Esophagus squamous epithelium (tissue), 4 donors: ENCODE results near the gene FRMPD2.

Experiments used
- POLR2A ChIP-seq, 4 donors: fragments of 450-650 bp; IDR thresholded peaks; one replicate each; pipeline ENCODE4 v1.6.1; 2017; ENCODE audit warnings: antibody characterized with exemption in 4 of 4, mild to moderate bottlenecking in 4 of 4, moderate library complexity in 3 of 4
- TF ChIP-seq, protein P1 (sequence below), 6 experiments: fragments of 450-650 bp in 4 of 6; fragments of 200-600 bp in 2 of 6; sonication (generic) in 2 of 6; IDR thresholded peaks; one replicate each; pipeline ENCODE4 v1.5.1; 2016 to 2019; ENCODE audit warnings: antibody characterized with exemption in 6 of 6, mild to moderate bottlenecking in 4 of 6, moderate library complexity in 4 of 6

DNA sequence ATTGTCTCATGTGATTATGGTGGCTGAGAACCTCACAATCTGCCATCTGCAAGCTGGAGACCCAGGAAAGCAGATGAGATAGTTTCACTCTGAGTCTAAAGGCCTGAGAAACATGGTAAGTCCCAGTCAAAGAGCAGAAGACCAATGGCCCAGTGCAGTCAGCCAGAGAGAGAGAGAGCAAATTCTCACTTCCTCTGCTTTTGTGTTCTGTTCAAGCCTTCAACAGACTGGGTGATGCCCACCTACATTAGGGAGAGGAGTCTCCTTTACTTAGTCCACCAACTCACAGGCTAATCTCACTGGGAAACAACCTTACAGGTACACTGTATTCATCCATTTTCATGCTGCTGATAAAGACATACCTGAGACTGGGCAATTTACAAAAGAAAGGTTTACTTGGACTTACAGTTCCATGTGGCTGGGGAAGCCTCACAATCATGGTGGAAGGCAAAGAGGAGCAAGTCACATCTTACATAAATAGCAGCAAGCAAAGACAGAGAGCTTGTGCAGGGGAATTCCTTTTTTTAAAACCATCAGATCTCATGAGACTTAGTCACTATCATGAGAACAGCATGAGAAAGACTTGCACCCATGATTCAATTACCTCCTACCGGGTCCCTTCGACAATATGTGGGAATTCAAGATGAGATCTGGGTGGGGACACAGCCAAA lies 4.7 kb upstream of the FRMPD2 start:
- TF ChIP-seq, protein P1, sequence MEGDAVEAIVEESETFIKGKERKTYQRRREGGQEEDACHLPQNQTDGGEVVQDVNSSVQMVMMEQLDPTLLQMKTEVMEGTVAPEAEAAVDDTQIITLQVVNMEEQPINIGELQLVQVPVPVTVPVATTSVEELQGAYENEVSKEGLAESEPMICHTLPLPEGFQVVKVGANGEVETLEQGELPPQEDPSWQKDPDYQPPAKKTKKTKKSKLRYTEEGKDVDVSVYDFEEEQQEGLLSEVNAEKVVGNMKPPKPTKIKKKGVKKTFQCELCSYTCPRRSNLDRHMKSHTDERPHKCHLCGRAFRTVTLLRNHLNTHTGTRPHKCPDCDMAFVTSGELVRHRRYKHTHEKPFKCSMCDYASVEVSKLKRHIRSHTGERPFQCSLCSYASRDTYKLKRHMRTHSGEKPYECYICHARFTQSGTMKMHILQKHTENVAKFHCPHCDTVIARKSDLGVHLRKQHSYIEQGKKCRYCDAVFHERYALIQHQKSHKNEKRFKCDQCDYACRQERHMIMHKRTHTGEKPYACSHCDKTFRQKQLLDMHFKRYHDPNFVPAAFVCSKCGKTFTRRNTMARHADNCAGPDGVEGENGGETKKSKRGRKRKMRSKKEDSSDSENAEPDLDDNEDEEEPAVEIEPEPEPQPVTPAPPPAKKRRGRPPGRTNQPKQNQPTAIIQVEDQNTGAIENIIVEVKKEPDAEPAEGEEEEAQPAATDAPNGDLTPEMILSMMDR (IDR thresholded peaks at IDR 0.05) = no peak
- TF ChIP-seq POLR2A (IDR thresholded peaks at IDR 0.05) = no peak
